Lower leg skin (tissue), 3 donors: ENCODE measurements around the gene COX14.

Source experiments
- CTCF ChIP-seq, 3 donors: fragments of 450-650 bp; IDR thresholded peaks; one replicate each; pipeline ENCODE4 v1.5.1; 2016; ENCODE audit warnings: antibody characterized with exemption in 3 of 3, mild to moderate bottlenecking in 3 of 3, moderate library complexity in 2 of 3
- POLR2A ChIP-seq, 2 donors: fragments of 450-650 bp; IDR thresholded peaks; one replicate each; pipeline ENCODE4 v1.6.1; 2016 to 2017; ENCODE audit warnings: antibody characterized with exemption in 2 of 2, mild to moderate bottlenecking in 1 of 2, moderate library complexity in 1 of 2

GRCh38 chr12:50090391-50090790 lies 21.6 kb upstream of the COX14 start:
- TF ChIP-seq CTCF (IDR thresholded peaks at IDR 0.05), result no peak
- no peak for TF ChIP-seq POLR2A (IDR thresholded peaks at IDR 0.05)
